ENCODE measurements around the gene GIPC3.
"Not testable (repeated sequence)": the region's sequence is repeated elsewhere in the genome, so short reads cannot be mapped to it uniquely, and the experiment has no call there.

GIPC3 gene

GRCh38 chr19:3565139-3565538 lies 20.1 kb upstream of the GIPC3 start:
- POLR2A ChIA-PET, result no interaction called here
- H3K4me3 ChIP-seq (ENCODE audit: low read depth, low read length), result no peak overlapping the region
- CTCF ChIA-PET, result no interaction called here
- DNase-seq (ENCODE audit: low read depth, low spot score), result no peak
- no peak for TF ChIP-seq CTCF (IDR thresholded peaks at IDR 0.05; ENCODE audit: insufficient read depth, low read length, missing control alignments)

GRCh38 chr19:3570042-3570441 lies 15.2 kb upstream of the GIPC3 start:
- DNase-seq (ENCODE audit: low read depth, low spot score); H3K4me3 ChIP-seq (ENCODE audit: low read depth, low read length): not testable (repeated sequence)
- POLR2A ChIA-PET, result interaction anchor here (0.7 to 1.2 kb wide), 2 partner anchors 12 to 13 kb away, joined by 3 read pairs; no protein-coding TSS in a partner anchor
- CTCF ChIA-PET, result interaction anchor here (0.7 to 1.5 kb wide), 4 partner anchors 12 to 25 kb away, joined by 3 to 5 read pairs (median 4); no protein-coding TSS in a partner anchor

- TF ChIP-seq CTCF (IDR thresholded peaks at IDR 0.05; ENCODE audit: insufficient read depth, low read length, missing control alignments), result no peak
- no peak overlapping the region for H3K4me3 ChIP-seq (ENCODE audit: low read depth, low read length)
- ChIA-PET CTCF (interaction anchor here (0.7 to 1.5 kb wide), 2 partner anchors 22 to 25 kb away, joined by 4 to 5 read pairs; no protein-coding TSS in a partner anchor), POLR2A (interaction anchor here (1.2 kb wide), 1 partner anchor 14 kb away, joined by 3 read pairs; no protein-coding TSS in a partner anchor)
- no peak for DNase-seq (ENCODE audit: low read depth, low spot score)
Measured at GRCh38 chr19:3570606-3571011, 14.7 kb upstream of the GIPC3 start.

- H3K4me3 ChIP-seq (ENCODE audit: low read depth, low read length), result peak overlapping the region; percentile 65
- POLR2A ChIA-PET, result no interaction called here
- CTCF ChIA-PET, result interaction anchor here (0.8 kb wide), 1 partner anchor 27 kb away, joined by 3 read pairs; no protein-coding TSS in a partner anchor
- TF ChIP-seq CTCF (IDR thresholded peaks at IDR 0.05; ENCODE audit: insufficient read depth, low read length, missing control alignments), result no peak
- peak; percentile 96 for DNase-seq (ENCODE audit: low read depth, low spot score)
Measured at GRCh38 chr19:3572132-3572854, 13.0 kb upstream of the GIPC3 start.

GRCh38 chr19:3572855-3573161 lies 12.5 kb upstream of the GIPC3 start, which contains the start of gene HMG20B:
Gene HMG20B (plus strand): TSS chr19:3572944. CDS start chr19:3573310, 366 bp downstream.
- CTCF ChIA-PET, result no interaction called here
- POLR2A ChIA-PET, result no interaction called here
- no peak for TF ChIP-seq CTCF (IDR thresholded peaks at IDR 0.05; ENCODE audit: insufficient read depth, low read length, missing control alignments)
- DNase-seq (ENCODE audit: low read depth, low spot score), result no peak
- peak within 1 kb of the TSS; percentile 82 for H3K4me3 ChIP-seq (ENCODE audit: low read depth, low read length)

GRCh38 chr19:3573162-3573857 lies 12.0 kb upstream of the GIPC3 start:
- ChIA-PET CTCF (no interaction called here), POLR2A (no interaction called here)
- peak overlapping the region; percentile 82 for H3K4me3 ChIP-seq (ENCODE audit: low read depth, low read length)
- no peak for TF ChIP-seq CTCF (IDR thresholded peaks at IDR 0.05; ENCODE audit: insufficient read depth, low read length, missing control alignments)
- no peak for DNase-seq (ENCODE audit: low read depth, low spot score)

Data from AG04449 (cell line).